GM12878 (cell line): Measurements from ENCODE around the gene PFKL. TPM values are rescaled to one million over a fixed set of nuclear protein-coding genes. Genes with fewer than 3 reads are reported as not detected.

Experiments used
- ATAC-seq: fragments of 200-7000 bp; cut with Tn5 transposase; 3 replicates; pipeline ENCODE4 v1.9.1; 2020; ENCODE audit warnings: mild to moderate bottlenecking, moderate library complexity
- BruUV-seq: library from RNA; stranded (reverse); fragments of 400-500 nt; replicated peaks from 2 replicates; lab custom pipeline; 2021; lab: Mats Ljungman, UMichigan
- CTCF ChIA-PET: fragments of 300-600 bp; sonication (Branson Sonifier 250); formaldehyde crosslinking; extraction: SDS; loops from one replicate; lab custom pipeline; 2021; ENCODE audit warnings: inconsistent platforms; lab: Yijun Ruan, JAX
- POLR2A ChIA-PET: fragments of 350-600 bp; formaldehyde crosslinking; extraction: SDS; loops from one replicate; lab custom pipeline; 2021; ENCODE audit warnings: inconsistent platforms; lab: Charles Lee
- RAD21 ChIA-PET: fragments of 300-600 bp; sonication (Branson Sonifier 250); formaldehyde crosslinking; loops from one replicate; lab custom pipeline; 2023; ENCODE audit warnings: antibody characterized with exemption; ENCODE audit not compliant: unreplicated experiment; lab: Charles Lee
- SMC1A ChIA-PET: fragments of 300-600 bp; sonication (Branson Sonifier 250); formaldehyde crosslinking; loops from one replicate; lab custom pipeline; 2023; ENCODE audit not compliant: unreplicated experiment, uncharacterized antibody; lab: Charles Lee
- DNase-seq: peaks from one replicate; pipeline ENCODE4 v3.0.0-alpha.2; 2011; ENCODE audit warnings: low read depth, low spot score
- FAIRE-seq: peaks from 3 replicates; lab custom pipeline; 2011; peaks lifted over from hg19 to GRCh38; lab: Jason Lieb, UNC
- H2AFZ ChIP-seq: 2 replicates; pipeline ENCODE4 v1.6.0; 2011; ENCODE audit warnings: low read depth, low read length, control low read depth; ENCODE audit not compliant: control insufficient read depth
- H3K27ac ChIP-seq: 2 replicates; pipeline ENCODE4 v1.5.1; 2011; ENCODE audit warnings: control low read depth; ENCODE audit not compliant: control insufficient read depth, insufficient read depth
- H3K27me3 ChIP-seq, 2 experiments: replicated peaks in 1 of 2; 2 replicates each; pipeline versions ENCODE4 v1.6.0 to v1.6.1; 2011; ENCODE audit warnings: low read length in 1 of 2; ENCODE audit not compliant: control insufficient read depth in 2 of 2, insufficient read depth in 2 of 2
- H3K36me3 ChIP-seq, 2 experiments: 2 replicates each; pipeline ENCODE4 v1.5.1; 2011; ENCODE audit warnings: low read length in 1 of 2; ENCODE audit not compliant: control insufficient read depth in 2 of 2, insufficient read depth in 2 of 2
- H3K4me1 ChIP-seq: 2 replicates; pipeline ENCODE4 v1.6.1; 2011; ENCODE audit warnings: mild to moderate bottlenecking, low read length, moderate library complexity, mixed read lengths; ENCODE audit not compliant: control insufficient read depth, insufficient read depth
- H3K4me2 ChIP-seq: 2 replicates; pipeline ENCODE4 v1.6.0; 2011; ENCODE audit warnings: control low read depth; ENCODE audit not compliant: control insufficient read depth, insufficient read depth
- H3K4me3 ChIP-seq: fragments of 200-600 bp; sonication (generic); 2 replicates; pipeline ENCODE4 v1.5.1; 2016
- H3K79me2 ChIP-seq: 2 replicates; pipeline ENCODE4 v1.6.0; 2011; ENCODE audit warnings: low read length; ENCODE audit not compliant: control insufficient read depth, insufficient read depth
- H3K9ac ChIP-seq: 2 replicates; pipeline ENCODE4 v1.8.0; 2011; ENCODE audit warnings: low read length, control low read depth, mixed read lengths; ENCODE audit not compliant: control insufficient read depth, insufficient read depth
- H3K9me3 ChIP-seq: replicated peaks from 3 replicates; pipeline ENCODE4 v1.5.1; 2011; ENCODE audit warnings: mild to moderate bottlenecking, low read length; ENCODE audit not compliant: control insufficient read depth, insufficient read depth
- H4K20me1 ChIP-seq: 2 replicates; pipeline ENCODE4 v1.6.0; 2011; ENCODE audit not compliant: control insufficient read depth, insufficient read depth
- MEF2B ChIP-seq: fragments of 450-650 bp; IDR thresholded peaks from 2 replicates; pipeline ENCODE4 v1.6.1; 2018; ENCODE audit warnings: mild to moderate bottlenecking, moderate library complexity; ENCODE audit not compliant: partially characterized antibody, poor library complexity, severe bottlenecking
- WRNIP1 ChIP-seq: IDR thresholded peaks from 2 replicates; pipeline ENCODE4 v1.6.1; 2011; ENCODE audit warnings: low read depth, low read length, improper control_type of control experiment, borderline replicate concordance
- WGBS: methylation state at CpG from one replicate; pipeline ENCODE4 v1.1.6; 2016; ENCODE audit warnings: low lambda C conversion rate; ENCODE audit not compliant: insufficient replicate concordance, insufficient coverage; ENCODE audit errors: missing lambda C conversion rate; 5-methylcytosine and 5-hydroxymethylcytosine counted together
- in situ Hi-C: fragments of 300-500 bp; cut with MboI; formaldehyde crosslinking; loops from 9 replicates; pipeline ENCODE4 v1.14.3; 2018; ENCODE audit warnings: mixed read lengths
- intact Hi-C: fragments of 100-400 bp; cut with micrococcal nuclease; formaldehyde crosslinking; loops from one replicate; pipeline ENCODE4 v1.14.2; 2022; ENCODE audit not compliant: unreplicated experiment
- polyA plus RNA-seq, 11 experiments: library from polyadenylated mRNA; depleted of rRNA in 4 of 11; unstranded in 6 of 11; stranded (reverse) in 5 of 11; fragments of >200 nt; fragmentation: Nextera tagmentation in 4 of 11; fragmentation: Illumina TruSeq in 1 of 11; extraction: Ambion mirVana in 4 of 11; extraction: Trizol in 1 of 11; gene quantifications; 1 replicate in 1 of 11; 2 replicates in 10 of 11; pipeline versions ENCODE4 v1.2.1 to v1.2.3, GENCODE V29; 2011 to 2016; ENCODE audit warnings: inconsistent platforms in 2 of 11, missing spikeins in 2 of 11, low read depth in 1 of 11
- total RNA-seq, 4 experiments: library from RNA; depleted of rRNA in 3 of 4; stranded (reverse); fragments of >200 nt in 3 of 4; fragmentation: Illumina TruSeq in 1 of 4; extraction: Trizol in 1 of 4; gene quantifications; 2 replicates each; pipeline versions ENCODE4 v1.2.1 to v1.2.3, GENCODE V29; 2013 to 2021
- TF ChIP-seq, protein P1 (sequence below): fragments of 450-650 bp; IDR thresholded peaks from 2 replicates; pipeline ENCODE4 v1.6.1; 2017; ENCODE audit warnings: borderline replicate concordance

Gene PFKL
- total and polyA plus RNA-seq, 10 of the 15 experiments (the other 5 are each of a cell fraction or from before 2014, with no cell fraction given): 1.2 to 192 (median 112) TPM

DNA sequence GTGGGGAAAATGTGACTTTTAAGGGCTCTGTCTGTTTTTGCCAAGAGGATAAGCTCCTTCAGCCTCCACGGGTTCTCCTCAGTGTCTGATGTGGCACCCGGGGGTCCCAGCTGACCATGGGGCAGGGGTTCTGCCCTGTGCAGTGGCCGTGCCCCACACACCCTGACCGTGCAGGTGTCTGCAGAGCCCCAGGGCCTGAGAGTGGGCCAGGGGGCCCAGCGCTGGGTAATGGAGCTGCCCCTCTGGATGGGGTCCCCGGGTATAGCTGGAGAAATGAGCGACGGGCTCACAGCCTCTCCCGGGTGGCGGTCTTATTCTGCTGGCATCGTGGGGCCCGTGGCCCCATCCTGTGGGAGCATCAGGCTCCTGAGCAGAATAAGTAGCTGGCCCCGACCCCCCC lies 2.9 kb upstream of the PFKL start:
- POLR2A ChIA-PET: interaction anchor here (0.6 to 2.1 kb wide), 2 partner anchors 31 to 282 kb away, joined by 3 to 6 read pairs; no protein-coding TSS in a partner anchor
- no peak overlapping the region for H3K27ac ChIP-seq
- ATAC-seq (no peak), DNase-seq (no peak), FAIRE-seq (no peak)
- BruUV-seq: no TSS peak
- intact Hi-C loops (no loop called here), in situ Hi-C loops (no loop called here)
- no peak overlapping the region for H3K4me2 ChIP-seq
- H3K36me3 ChIP-seq: no peaks in the 10 kb centered on the region
- no peak overlapping the region for H2AFZ ChIP-seq
- RAD21 ChIA-PET: interaction anchor here (0.8 to 3.0 kb wide), 8 partner anchors 8 to 496 kb away, joined by 3 to 27 read pairs (median 6); partner anchors contain the start of gene CFAP410
- H3K4me3 ChIP-seq: no peak overlapping the region
- H3K4me1 ChIP-seq: peaks cover 39% of the 10 kb centered on the region
- WGBS: 50% methylated on average over 13 of the region's 13 CpGs
- H4K20me1 ChIP-seq: no peaks in the 10 kb centered on the region
- H3K27me3 ChIP-seq: no peaks in the 10 kb centered on the region
- no peak overlapping the region for H3K9ac ChIP-seq
- SMC1A ChIA-PET: interaction anchor here (0.9 to 2.8 kb wide), 3 partner anchors 29 to 41 kb away, joined by 3 to 11 read pairs (median 4); no protein-coding TSS in a partner anchor
- CTCF ChIA-PET: interaction anchor here (0.8 to 2.0 kb wide), 6 partner anchors 10 to 486 kb away, joined by 3 to 7 read pairs (median 4); no protein-coding TSS in a partner anchor
- peaks cover 28% of the 10 kb centered on the region for H3K79me2 ChIP-seq
- no peaks in the 10 kb centered on the region for H3K9me3 ChIP-seq
- no peak for TF ChIP-seq MEF2B
- no peak for TF ChIP-seq WRNIP1
- TF ChIP-seq, protein P1, sequence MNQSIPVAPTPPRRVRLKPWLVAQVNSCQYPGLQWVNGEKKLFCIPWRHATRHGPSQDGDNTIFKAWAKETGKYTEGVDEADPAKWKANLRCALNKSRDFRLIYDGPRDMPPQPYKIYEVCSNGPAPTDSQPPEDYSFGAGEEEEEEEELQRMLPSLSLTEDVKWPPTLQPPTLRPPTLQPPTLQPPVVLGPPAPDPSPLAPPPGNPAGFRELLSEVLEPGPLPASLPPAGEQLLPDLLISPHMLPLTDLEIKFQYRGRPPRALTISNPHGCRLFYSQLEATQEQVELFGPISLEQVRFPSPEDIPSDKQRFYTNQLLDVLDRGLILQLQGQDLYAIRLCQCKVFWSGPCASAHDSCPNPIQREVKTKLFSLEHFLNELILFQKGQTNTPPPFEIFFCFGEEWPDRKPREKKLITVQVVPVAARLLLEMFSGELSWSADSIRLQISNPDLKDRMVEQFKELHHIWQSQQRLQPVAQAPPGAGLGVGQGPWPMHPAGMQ: no peak
